ENCODE data around the gene CDS1.
"Not testable (repeated sequence)": the region's sequence is repeated elsewhere in the genome, so short reads cannot be mapped to it uniquely, and the experiment has no call there.

CDS1 gene

GRCh38 chr4:84677995-84678394, 95.1 kb downstream of the CDS1 start:
- no peak for DNase-seq

- DNase-seq = no peak
Measured at GRCh38 chr4:84678976-84679744, 96.2 kb downstream of the CDS1 start.

- no peak for DNase-seq
Measured at GRCh38 chr4:84680956-84681355, 98.0 kb downstream of the CDS1 start.

- no peak for DNase-seq
Measured at GRCh38 chr4:84681486-84682274, 98.8 kb downstream of the CDS1 start.

- not testable (repeated sequence) for DNase-seq
Measured at GRCh38 chr4:84682661-84683060, 99.7 kb downstream of the CDS1 start.

- DNase-seq = no peak
Measured at GRCh38 chr4:84683064-84683850, 100.3 kb downstream of the CDS1 start.

- no peak for DNase-seq
Measured at GRCh38 chr4:84684361-84684760, 101.4 kb downstream of the CDS1 start.

GRCh38 chr4:84685105-84685504, 102.2 kb downstream of the CDS1 start:
- DNase-seq = no peak

GRCh38 chr4:84688605-84689004, 105.7 kb downstream of the CDS1 start:
- DNase-seq = no peak

GRCh38 chr4:84689197-84689596, 106.3 kb downstream of the CDS1 start:
- DNase-seq = no peak

GRCh38 chr4:84690481-84690880, 107.6 kb downstream of the CDS1 start:
- no peak for DNase-seq

- DNase-seq = no peak
Measured at GRCh38 chr4:84691170-84691691, 108.3 kb downstream of the CDS1 start.

- no peak for DNase-seq
Measured at GRCh38 chr4:84691800-84692199, 108.9 kb downstream of the CDS1 start.

GRCh38 chr4:84697159-84697558, 114.2 kb downstream of the CDS1 start:
- DNase-seq = no peak

GRCh38 chr4:84697615-84698201, 114.8 kb downstream of the CDS1 start:
- no peak for DNase-seq

- DNase-seq = no peak
Measured at GRCh38 chr4:84699001-84699671, 116.2 kb downstream of the CDS1 start.

All from stimulated activated CD8-positive, alpha-beta memory T cell treated with anti-CD3 and anti-CD28 coated beads, Interleukin-4, amount 100 ng/mL, for 48 hours (primary cell).